Endothelial cell (in vitro differentiated cells): ENCODE results near the gene EFEMP2. TPM values are rescaled to one million over a fixed set of nuclear protein-coding genes. Genes with fewer than 3 reads are reported as not detected.
A peak's percentile ranks its signal among the peaks of the same experiment; 100 is the strongest.

ENCODE experiments used
- DNase-seq: peaks from one replicate; pipeline ENCODE4 v3.0.0; 2021; ENCODE audit warnings: low spot score
- H3K27ac Mint-ChIP-seq: one replicate; pipeline ENCODE4 v1.8.0; 2021; ENCODE audit warnings: mixed read lengths, inconsistent platforms; ENCODE audit not compliant: unreplicated experiment
- H3K27me3 Mint-ChIP-seq: one replicate; pipeline ENCODE4 v1.8.0; 2021; ENCODE audit warnings: mild to moderate bottlenecking, moderate library complexity, mixed read lengths, inconsistent platforms; ENCODE audit not compliant: unreplicated experiment
- H3K36me3 Mint-ChIP-seq: one replicate; pipeline ENCODE4 v1.8.0; 2021; ENCODE audit warnings: mild to moderate bottlenecking, low read depth, mixed read lengths, inconsistent platforms; ENCODE audit not compliant: unreplicated experiment
- H3K4me1 Mint-ChIP-seq: one replicate; pipeline ENCODE4 v1.8.0; 2021; ENCODE audit warnings: mild to moderate bottlenecking, mixed read lengths, inconsistent platforms; ENCODE audit not compliant: unreplicated experiment
- H3K4me3 Mint-ChIP-seq: one replicate; pipeline ENCODE4 v1.8.0; 2021; ENCODE audit warnings: mild to moderate bottlenecking, mixed read lengths, inconsistent platforms; ENCODE audit not compliant: unreplicated experiment
- H3K9me3 Mint-ChIP-seq: one replicate; pipeline ENCODE4 v1.8.0; 2021; ENCODE audit warnings: mixed read lengths, inconsistent platforms; ENCODE audit not compliant: unreplicated experiment
- CTCF ChIP-seq: fragments of 200-600 bp; sonication (generic); IDR thresholded peaks from one replicate; pipeline ENCODE4 v1.5.0; 2021; ENCODE audit warnings: antibody characterized with exemption; ENCODE audit not compliant: unreplicated experiment
- total RNA-seq: library from RNA; stranded (reverse); fragmentation: NEBNext Ultra II Directional; extraction: Animal tissue kit (Norgen Biotek cat#: 25700); gene quantifications from one replicate; pipeline ENCODE4 v1.2.1, GENCODE V29; 2021; ENCODE audit not compliant: unreplicated experiment

Gene EFEMP2
- total RNA-seq, 1 donor from 2014 or later: 248 TPM

- DNase-seq: no peak
- Mint-ChIP-seq H3K9me3 (no peaks in the 10 kb centered on the region), H3K27ac (peak overlapping the region; percentile 57), H3K36me3 (peaks cover 31% of the 10 kb centered on the region), H3K4me1 (peaks cover 41% of the 10 kb centered on the region), H3K27me3 (peaks cover 25% of the 10 kb centered on the region), H3K4me3 (peak overlapping the region; percentile 79)
- TF ChIP-seq CTCF: no peak
These were observed 5.9 kb downstream of the EFEMP2 start for GRCh38 chr11:65866509-65867283.

GRCh38 chr11:65865550-65866172, 6.9 kb downstream of the EFEMP2 start:
- peaks cover 36% of the 10 kb centered on the region for H3K4me1 Mint-ChIP-seq
- H3K27ac Mint-ChIP-seq: no peak overlapping the region

GRCh38 chr11:65864706-65865471, 7.7 kb downstream of the EFEMP2 start:
- peaks cover 34% of the 10 kb centered on the region for H3K4me1 Mint-ChIP-seq
- no peak overlapping the region for H3K27ac Mint-ChIP-seq
- DNase-seq: no peak
- no peaks in the 10 kb centered on the region for H3K9me3 Mint-ChIP-seq
- no peak for TF ChIP-seq CTCF
- peaks cover 24% of the 10 kb centered on the region for H3K27me3 Mint-ChIP-seq
- peaks cover 35% of the 10 kb centered on the region for H3K36me3 Mint-ChIP-seq
- H3K4me3 Mint-ChIP-seq: no peak overlapping the region

More at GRCh38 chr11:65865550-65866172, 6.9 kb downstream of the EFEMP2 start:
- no peak for DNase-seq
- TF ChIP-seq CTCF: no peak
- Mint-ChIP-seq H3K27me3 (peaks cover 21% of the 10 kb centered on the region), H3K36me3 (peaks cover 35% of the 10 kb centered on the region), H3K9me3 (no peaks in the 10 kb centered on the region), H3K4me3 (no peak overlapping the region)

GRCh38 chr11:65863889-65864705, 8.5 kb downstream of the EFEMP2 start:
- Mint-ChIP-seq H3K4me3 (no peak overlapping the region), H3K9me3 (no peaks in the 10 kb centered on the region), H3K27ac (no peak overlapping the region), H3K4me1 (peaks cover 29% of the 10 kb centered on the region), H3K27me3 (peaks cover 21% of the 10 kb centered on the region), H3K36me3 (peaks cover 32% of the 10 kb centered on the region)
- no peak for TF ChIP-seq CTCF
- no peak for DNase-seq
